Ammon's horn (tissue), 1 donor: ENCODE data around the gene ITGB5.
"Not testable (repeated sequence)": the region's sequence is repeated elsewhere in the genome, so short reads cannot be mapped to it uniquely, and the experiment has no call there.

Source experiments
- DNase-seq: peaks from one replicate; pipeline ENCODE4 v3.0.0-alpha.2; 2016; ENCODE audit warnings: low spot score

ITGB5 gene

GRCh38 chr3:124812291-124813265 is 74.6 kb downstream of the ITGB5 start:
- no peak for DNase-seq

- DNase-seq: no peak
Observed at GRCh38 chr3:124811436-124811835, 75.7 kb downstream of the ITGB5 start.

- no peak for DNase-seq
Observed at GRCh38 chr3:124810970-124811369, 76.2 kb downstream of the ITGB5 start.

GRCh38 chr3:124809039-124809438 is 78.1 kb downstream of the ITGB5 start:
- DNase-seq: no peak

GRCh38 chr3:124805671-124806070 is 81.5 kb downstream of the ITGB5 start:
- DNase-seq: no peak

GRCh38 chr3:124804875-124805274 is 82.3 kb downstream of the ITGB5 start:
- no peak for DNase-seq

- peak; percentile 70 for DNase-seq
Observed at GRCh38 chr3:124802702-124803101, 84.5 kb downstream of the ITGB5 start.

- no peak for DNase-seq
Observed at GRCh38 chr3:124802061-124802698, 85.0 kb downstream of the ITGB5 start.

- DNase-seq: no peak
Observed at GRCh38 chr3:124800511-124801258, 86.5 kb downstream of the ITGB5 start.

- no peak for DNase-seq
Observed at GRCh38 chr3:124800076-124800475, 87.1 kb downstream of the ITGB5 start.

GRCh38 chr3:124799676-124800075 is 87.5 kb downstream of the ITGB5 start:
- no peak for DNase-seq

- DNase-seq: no peak
Observed at GRCh38 chr3:124797426-124797945, 89.7 kb downstream of the ITGB5 start.

GRCh38 chr3:124796477-124796876 is 90.7 kb downstream of the ITGB5 start:
- DNase-seq: no peak

GRCh38 chr3:124793054-124793739 is 94.0 kb downstream of the ITGB5 start:
- no peak for DNase-seq

GRCh38 chr3:124792341-124793040 is 94.7 kb downstream of the ITGB5 start:
- DNase-seq: no peak

- DNase-seq: peak; percentile 48
Observed at GRCh38 chr3:124791639-124792151, 95.5 kb downstream of the ITGB5 start.

- DNase-seq: no peak
Observed at GRCh38 chr3:124791142-124791541, 96.0 kb downstream of the ITGB5 start.

- DNase-seq: not testable (repeated sequence)
Observed at GRCh38 chr3:124789103-124789502, 98.1 kb downstream of the ITGB5 start.

- no peak for DNase-seq
Observed at GRCh38 chr3:124788254-124788745, 98.9 kb downstream of the ITGB5 start.

- DNase-seq: peak; percentile 64
Observed at GRCh38 chr3:124787476-124788195, 99.5 kb downstream of the ITGB5 start.
